ENCODE measurements around the gene GALT.
A peak's percentile ranks its signal among the peaks of the same experiment; 100 is the strongest.

GALT gene

DNA sequence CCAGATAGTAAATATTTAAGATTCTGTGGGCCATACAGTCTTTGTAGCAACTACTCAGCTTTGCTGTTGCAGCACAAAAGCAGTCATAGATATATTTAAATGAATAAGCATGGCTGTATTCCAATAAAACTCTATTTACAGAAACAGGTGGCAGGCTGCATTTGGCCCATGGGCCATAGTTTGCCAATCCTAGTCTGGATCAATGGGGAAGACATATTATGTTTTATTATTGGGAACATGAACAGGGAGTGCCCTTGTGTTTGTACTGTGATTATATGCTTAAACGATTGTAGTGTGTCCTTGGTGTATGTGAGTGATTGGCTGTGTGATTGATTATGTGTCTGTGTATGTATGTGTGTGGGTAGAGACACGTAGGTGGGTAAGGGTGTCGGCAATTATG lies 28.0 kb downstream of the GALT start:
- H3K18ac ChIP-seq (ENCODE audit: low read length): no peak overlapping the region
- DNase-seq: no peak
- H3K27ac ChIP-seq (ENCODE audit: low read depth, low read length): no peak overlapping the region
- H3K23ac ChIP-seq (ENCODE audit: low read length): no peak overlapping the region
- no peaks in the 10 kb centered on the region for H3K79me2 ChIP-seq (ENCODE audit: control insufficient read depth, insufficient read depth, low read length)
- H3K4ac ChIP-seq (ENCODE audit: low read depth, low read length): no peak overlapping the region
- no peaks in the 10 kb centered on the region for H3K36me3 ChIP-seq (ENCODE audit: control insufficient read depth, insufficient read depth, low read length)
- no peak overlapping the region for H4K5ac ChIP-seq (ENCODE audit: low read length)
- no peaks in the 10 kb centered on the region for H3K4me1 ChIP-seq (ENCODE audit: control insufficient read depth, low read depth, low read length)
- H3K56ac ChIP-seq (ENCODE audit: low read length): no peak overlapping the region
- no peak overlapping the region for H3K4me2 ChIP-seq (ENCODE audit: low read length)
- no peak overlapping the region for H4K8ac ChIP-seq (ENCODE audit: low read depth, low read length)
- no peak overlapping the region for H2BK5ac ChIP-seq (ENCODE audit: low read length)
- no peak overlapping the region for H2AK5ac ChIP-seq (ENCODE audit: low read length)
- H3K4me3 ChIP-seq (ENCODE audit: low read length): no peak overlapping the region
- no peaks in the 10 kb centered on the region for H3K27me3 ChIP-seq (ENCODE audit: insufficient read depth, low read length, poor library complexity)
- 83% methylated on average over 2 of the region's 3 CpGs for WGBS (ENCODE audit: extremely low coverage, insufficient coverage, low lambda C conversion rate)
- no peak overlapping the region for H2BK15ac ChIP-seq (replicated peaks; ENCODE audit: low read depth)
- H3K79me1 ChIP-seq (ENCODE audit: low read length): no peaks in the 10 kb centered on the region
- no peak overlapping the region for H3K9ac ChIP-seq (ENCODE audit: low read length)
- H2BK120ac ChIP-seq (ENCODE audit: low read depth, low read length): no peak overlapping the region

DNA sequence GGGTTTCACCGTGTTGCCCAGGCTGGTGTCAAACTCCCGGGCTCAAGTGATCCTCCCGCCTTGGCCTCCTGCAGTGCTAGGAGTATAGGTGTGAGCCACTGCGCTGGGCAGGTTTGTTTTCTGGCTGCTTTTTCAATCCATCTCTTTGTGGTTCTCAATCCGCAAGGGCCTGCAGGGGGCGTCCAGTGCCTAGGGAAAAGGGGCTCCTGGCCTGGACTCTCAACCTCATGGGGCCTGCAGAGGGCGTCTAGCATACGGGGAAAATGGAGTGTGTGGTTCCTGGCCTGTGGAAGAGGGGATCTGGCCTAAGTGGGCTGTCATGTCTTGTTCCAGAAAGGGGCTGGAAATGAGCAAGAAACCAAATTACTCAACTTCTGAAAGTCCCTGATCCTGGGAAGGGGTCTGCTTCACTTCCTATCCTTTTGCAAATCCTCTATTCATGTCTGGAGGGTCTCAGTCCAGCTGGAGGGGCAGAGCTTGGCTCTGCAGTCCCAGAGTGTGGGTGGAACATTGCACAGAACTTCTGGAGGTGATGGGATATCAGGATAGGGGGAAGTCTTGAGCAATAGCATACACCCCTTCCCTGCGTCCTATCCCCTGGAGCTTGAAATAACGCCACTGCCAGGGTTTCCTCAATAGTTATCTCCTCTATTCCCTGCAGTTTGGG lies 28.7 kb downstream of the GALT start:
- peak; percentile 94 for DNase-seq
- Histone ChIP-seq H3K18ac (ENCODE audit: low read length) (no peak overlapping the region), H3K27ac (ENCODE audit: low read depth, low read length) (no peak overlapping the region), H4K8ac (ENCODE audit: low read depth, low read length) (no peak overlapping the region), H4K5ac (ENCODE audit: low read length) (no peak overlapping the region), H2BK120ac (ENCODE audit: low read depth, low read length) (no peak overlapping the region), H2AK5ac (ENCODE audit: low read length) (no peak overlapping the region), H3K23ac (ENCODE audit: low read length) (no peak overlapping the region), H3K4me1 (ENCODE audit: control insufficient read depth, low read depth, low read length) (no peaks in the 10 kb centered on the region), H2BK5ac (ENCODE audit: low read length) (no peak overlapping the region), H3K79me2 (ENCODE audit: control insufficient read depth, insufficient read depth, low read length) (no peaks in the 10 kb centered on the region), H3K4ac (ENCODE audit: low read depth, low read length) (no peak overlapping the region), H2BK15ac (replicated peaks; ENCODE audit: low read depth) (no peak overlapping the region), H3K4me3 (ENCODE audit: low read length) (no peak overlapping the region), H3K27me3 (ENCODE audit: insufficient read depth, low read length, poor library complexity) (no peaks in the 10 kb centered on the region), H3K36me3 (ENCODE audit: control insufficient read depth, insufficient read depth, low read length) (no peaks in the 10 kb centered on the region), H3K56ac (ENCODE audit: low read length) (peak overlapping the region; percentile 44), H3K79me1 (ENCODE audit: low read length) (no peaks in the 10 kb centered on the region), H3K4me2 (ENCODE audit: low read length) (no peak overlapping the region), H3K9ac (ENCODE audit: low read length) (peak overlapping the region; percentile 26)
- no CpG with 5 or more reads among the region's 10 CpGs for WGBS (ENCODE audit: extremely low coverage, insufficient coverage, low lambda C conversion rate)

DNA sequence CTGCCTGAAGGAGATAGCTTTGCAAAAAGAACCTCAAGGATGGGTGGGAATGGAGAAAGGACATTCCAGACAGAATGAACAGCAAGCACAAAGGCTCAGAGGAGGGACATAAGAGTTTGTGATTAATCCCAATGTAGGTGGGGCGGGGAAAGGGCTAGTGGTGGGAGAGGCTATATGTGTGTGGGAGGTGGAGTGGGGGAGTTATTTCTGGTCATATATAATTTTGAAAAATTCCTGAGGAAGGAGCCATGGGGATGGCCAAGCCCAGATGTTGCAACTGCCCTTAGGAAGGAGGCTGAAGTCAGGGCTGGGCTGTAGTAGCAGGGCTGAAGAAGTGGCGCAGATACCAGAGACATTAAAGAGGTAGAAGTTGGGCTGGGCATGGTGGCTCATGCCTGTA lies 29.4 kb downstream of the GALT start:
- H3K27me3 ChIP-seq (ENCODE audit: insufficient read depth, low read length, poor library complexity): no peaks in the 10 kb centered on the region
- no peak overlapping the region for H2AK5ac ChIP-seq (ENCODE audit: low read length)
- H2BK15ac ChIP-seq (replicated peaks; ENCODE audit: low read depth): no peak overlapping the region
- H3K4ac ChIP-seq (ENCODE audit: low read depth, low read length): no peak overlapping the region
- DNase-seq: no peak
- H3K9ac ChIP-seq (ENCODE audit: low read length): no peak overlapping the region
- no peak overlapping the region for H2BK120ac ChIP-seq (ENCODE audit: low read depth, low read length)
- no peak overlapping the region for H3K18ac ChIP-seq (ENCODE audit: low read length)
- no peak overlapping the region for H2BK5ac ChIP-seq (ENCODE audit: low read length)
- no peaks in the 10 kb centered on the region for H3K79me2 ChIP-seq (ENCODE audit: control insufficient read depth, insufficient read depth, low read length)
- no peak overlapping the region for H4K8ac ChIP-seq (ENCODE audit: low read depth, low read length)
- H3K4me1 ChIP-seq (ENCODE audit: control insufficient read depth, low read depth, low read length): no peaks in the 10 kb centered on the region
- WGBS (ENCODE audit: extremely low coverage, insufficient coverage, low lambda C conversion rate): no CpG with 5 or more reads among the region's 2 CpGs
- H3K79me1 ChIP-seq (ENCODE audit: low read length): no peaks in the 10 kb centered on the region
- H3K56ac ChIP-seq (ENCODE audit: low read length): no peak overlapping the region
- no peak overlapping the region for H3K23ac ChIP-seq (ENCODE audit: low read length)
- H3K4me3 ChIP-seq (ENCODE audit: low read length): no peak overlapping the region
- H3K4me2 ChIP-seq (ENCODE audit: low read length): no peak overlapping the region
- H3K27ac ChIP-seq (ENCODE audit: low read depth, low read length): no peak overlapping the region
- no peak overlapping the region for H4K5ac ChIP-seq (ENCODE audit: low read length)
- H3K36me3 ChIP-seq (ENCODE audit: control insufficient read depth, insufficient read depth, low read length): no peaks in the 10 kb centered on the region

DNA sequence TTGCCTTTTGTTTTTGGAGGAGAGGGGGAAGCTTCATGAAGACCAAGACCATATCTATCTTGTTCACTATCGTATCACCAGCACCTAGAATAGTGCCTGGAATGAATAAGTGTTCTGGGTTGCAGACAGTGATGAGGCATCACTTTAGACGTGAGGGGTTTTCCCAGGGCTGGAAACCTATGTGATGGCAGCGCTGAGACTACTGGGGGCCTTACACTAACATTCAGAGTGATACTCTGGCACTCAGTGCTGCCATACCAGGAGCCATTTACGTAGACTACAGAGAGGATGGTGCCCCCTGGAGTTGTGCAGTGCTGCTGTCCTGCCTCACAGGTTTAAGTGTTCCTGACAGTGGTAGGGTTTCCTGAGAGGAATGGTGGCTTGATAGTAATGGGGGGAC lies 37.7 kb downstream of the GALT start:
- Histone ChIP-seq H3K4me3 (ENCODE audit: low read length) (no peak overlapping the region), H3K79me1 (ENCODE audit: low read length) (no peaks in the 10 kb centered on the region), H3K23ac (ENCODE audit: low read length) (no peak overlapping the region), H2BK15ac (replicated peaks; ENCODE audit: low read depth) (no peak overlapping the region), H2BK5ac (ENCODE audit: low read length) (no peak overlapping the region), H3K4ac (ENCODE audit: low read depth, low read length) (no peak overlapping the region), H3K4me1 (ENCODE audit: control insufficient read depth, low read depth, low read length) (no peaks in the 10 kb centered on the region), H3K18ac (ENCODE audit: low read length) (no peak overlapping the region), H3K4me2 (ENCODE audit: low read length) (no peak overlapping the region), H3K27me3 (ENCODE audit: insufficient read depth, low read length, poor library complexity) (no peaks in the 10 kb centered on the region), H4K8ac (ENCODE audit: low read depth, low read length) (no peak overlapping the region), H3K9ac (ENCODE audit: low read length) (no peak overlapping the region), H3K56ac (ENCODE audit: low read length) (no peak overlapping the region), H4K5ac (ENCODE audit: low read length) (no peak overlapping the region), H2AK5ac (ENCODE audit: low read length) (no peak overlapping the region), H3K27ac (ENCODE audit: low read depth, low read length) (no peak overlapping the region), H3K36me3 (ENCODE audit: control insufficient read depth, insufficient read depth, low read length) (no peaks in the 10 kb centered on the region), H3K79me2 (ENCODE audit: control insufficient read depth, insufficient read depth, low read length) (no peaks in the 10 kb centered on the region), H2BK120ac (ENCODE audit: low read depth, low read length) (no peak overlapping the region)
- WGBS (ENCODE audit: extremely low coverage, insufficient coverage, low lambda C conversion rate): no CpG with 5 or more reads among the region's 4 CpGs
- DNase-seq: no peak

DNA sequence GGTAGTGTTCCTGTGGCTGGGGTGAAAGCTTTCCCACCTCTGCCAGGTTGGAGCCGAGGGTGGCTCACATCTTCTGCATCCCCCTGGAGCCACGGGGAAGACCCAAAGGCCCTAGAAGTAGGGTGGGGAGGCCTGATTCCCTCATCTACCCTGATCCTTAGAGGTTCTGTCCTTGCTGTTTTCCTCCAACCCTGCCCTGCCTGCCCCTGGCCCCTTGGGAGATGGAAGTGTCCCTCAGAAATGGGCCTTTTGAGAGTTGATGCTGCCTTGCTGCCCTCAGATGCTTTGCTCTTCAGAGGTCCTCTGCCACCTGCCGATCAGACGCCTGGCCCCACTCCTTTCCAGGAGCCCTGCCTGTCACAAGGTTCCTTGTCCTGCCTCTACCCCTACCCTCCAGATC lies 38.3 kb downstream of the GALT start:
- H3K56ac ChIP-seq (ENCODE audit: low read length): no peak overlapping the region
- DNase-seq: no peak
- no peaks in the 10 kb centered on the region for H3K36me3 ChIP-seq (ENCODE audit: control insufficient read depth, insufficient read depth, low read length)
- H2BK15ac ChIP-seq (replicated peaks; ENCODE audit: low read depth): no peak overlapping the region
- H3K4me3 ChIP-seq (ENCODE audit: low read length): no peak overlapping the region
- H4K8ac ChIP-seq (ENCODE audit: low read depth, low read length): no peak overlapping the region
- no peak overlapping the region for H3K18ac ChIP-seq (ENCODE audit: low read length)
- no peak overlapping the region for H3K23ac ChIP-seq (ENCODE audit: low read length)
- H3K79me1 ChIP-seq (ENCODE audit: low read length): no peaks in the 10 kb centered on the region
- H2AK5ac ChIP-seq (ENCODE audit: low read length): no peak overlapping the region
- no CpG with 5 or more reads among the region's 4 CpGs for WGBS (ENCODE audit: extremely low coverage, insufficient coverage, low lambda C conversion rate)
- H2BK5ac ChIP-seq (ENCODE audit: low read length): no peak overlapping the region
- H2BK120ac ChIP-seq (ENCODE audit: low read depth, low read length): no peak overlapping the region
- H3K9ac ChIP-seq (ENCODE audit: low read length): no peak overlapping the region
- no peak overlapping the region for H3K27ac ChIP-seq (ENCODE audit: low read depth, low read length)
- no peaks in the 10 kb centered on the region for H3K4me1 ChIP-seq (ENCODE audit: control insufficient read depth, low read depth, low read length)
- H3K79me2 ChIP-seq (ENCODE audit: control insufficient read depth, insufficient read depth, low read length): no peaks in the 10 kb centered on the region
- H3K4ac ChIP-seq (ENCODE audit: low read depth, low read length): no peak overlapping the region
- no peak overlapping the region for H4K5ac ChIP-seq (ENCODE audit: low read length)
- no peak overlapping the region for H3K4me2 ChIP-seq (ENCODE audit: low read length)
- no peaks in the 10 kb centered on the region for H3K27me3 ChIP-seq (ENCODE audit: insufficient read depth, low read length, poor library complexity)

DNA sequence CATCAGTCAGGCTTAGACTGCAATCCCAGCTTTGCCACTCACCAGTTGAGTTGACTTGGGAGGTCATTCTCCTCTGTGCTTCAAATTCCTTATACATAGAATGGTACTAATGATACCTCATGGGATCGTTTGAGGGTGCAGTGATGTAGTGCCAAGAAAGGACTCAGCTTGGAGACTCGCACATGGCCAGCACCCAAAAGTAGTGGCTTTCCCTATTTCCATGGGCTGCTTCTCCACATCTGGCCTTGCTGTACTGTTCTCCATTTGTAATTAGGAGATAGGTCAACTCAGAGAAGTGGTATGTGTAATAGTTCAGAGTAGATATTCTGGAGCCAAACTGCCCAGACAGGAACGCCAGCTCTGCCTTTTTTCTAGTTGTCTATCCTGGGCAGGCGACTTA lies 39.1 kb downstream of the GALT start:
- H3K27ac ChIP-seq (ENCODE audit: low read depth, low read length): no peak overlapping the region
- WGBS (ENCODE audit: extremely low coverage, insufficient coverage, low lambda C conversion rate): no CpG with 5 or more reads among the region's 4 CpGs
- H3K79me2 ChIP-seq (ENCODE audit: control insufficient read depth, insufficient read depth, low read length): no peaks in the 10 kb centered on the region
- no peak overlapping the region for H3K4me3 ChIP-seq (ENCODE audit: low read length)
- no peak overlapping the region for H3K4ac ChIP-seq (ENCODE audit: low read depth, low read length)
- no peaks in the 10 kb centered on the region for H3K36me3 ChIP-seq (ENCODE audit: control insufficient read depth, insufficient read depth, low read length)
- no peak overlapping the region for H3K56ac ChIP-seq (ENCODE audit: low read length)
- no peak overlapping the region for H3K18ac ChIP-seq (ENCODE audit: low read length)
- no peak overlapping the region for H3K9ac ChIP-seq (ENCODE audit: low read length)
- H2BK120ac ChIP-seq (ENCODE audit: low read depth, low read length): no peak overlapping the region
- no peak overlapping the region for H4K8ac ChIP-seq (ENCODE audit: low read depth, low read length)
- H2BK5ac ChIP-seq (ENCODE audit: low read length): no peak overlapping the region
- H3K27me3 ChIP-seq (ENCODE audit: insufficient read depth, low read length, poor library complexity): no peaks in the 10 kb centered on the region
- H2AK5ac ChIP-seq (ENCODE audit: low read length): no peak overlapping the region
- H3K79me1 ChIP-seq (ENCODE audit: low read length): no peaks in the 10 kb centered on the region
- no peak overlapping the region for H3K23ac ChIP-seq (ENCODE audit: low read length)
- H4K5ac ChIP-seq (ENCODE audit: low read length): no peak overlapping the region
- no peak overlapping the region for H3K4me2 ChIP-seq (ENCODE audit: low read length)
- H2BK15ac ChIP-seq (replicated peaks; ENCODE audit: low read depth): no peak overlapping the region
- DNase-seq: no peak
- no peaks in the 10 kb centered on the region for H3K4me1 ChIP-seq (ENCODE audit: control insufficient read depth, low read depth, low read length)

All from mesendoderm (in vitro differentiated cells).